Hepatocyte (in vitro differentiated cells): ENCODE data around the gene FAM181A.

ENCODE experiments used
- EZH2 ChIP-seq: fragments of 200-600 bp; sonication (generic); IDR thresholded peaks from 2 replicates; pipeline ENCODE4 v1.6.1; 2016; ENCODE audit warnings: antibody characterized with exemption, mild to moderate bottlenecking, borderline replicate concordance
- EZH2phosphoT487 ChIP-seq: fragments of 200-600 bp; sonication (generic); IDR thresholded peaks from one replicate; pipeline ENCODE4 v1.6.1; 2018; ENCODE audit warnings: antibody characterized with exemption, mild to moderate bottlenecking, low read depth, moderate library complexity; ENCODE audit not compliant: unreplicated experiment, severe bottlenecking
- TF ChIP-seq, protein P1 (sequence below): fragments of 200-600 bp; sonication (generic); IDR thresholded peaks from 2 replicates; pipeline ENCODE4 v1.5.1; 2016; ENCODE audit warnings: antibody characterized with exemption, mild to moderate bottlenecking; ENCODE audit not compliant: poor library complexity

DNA sequence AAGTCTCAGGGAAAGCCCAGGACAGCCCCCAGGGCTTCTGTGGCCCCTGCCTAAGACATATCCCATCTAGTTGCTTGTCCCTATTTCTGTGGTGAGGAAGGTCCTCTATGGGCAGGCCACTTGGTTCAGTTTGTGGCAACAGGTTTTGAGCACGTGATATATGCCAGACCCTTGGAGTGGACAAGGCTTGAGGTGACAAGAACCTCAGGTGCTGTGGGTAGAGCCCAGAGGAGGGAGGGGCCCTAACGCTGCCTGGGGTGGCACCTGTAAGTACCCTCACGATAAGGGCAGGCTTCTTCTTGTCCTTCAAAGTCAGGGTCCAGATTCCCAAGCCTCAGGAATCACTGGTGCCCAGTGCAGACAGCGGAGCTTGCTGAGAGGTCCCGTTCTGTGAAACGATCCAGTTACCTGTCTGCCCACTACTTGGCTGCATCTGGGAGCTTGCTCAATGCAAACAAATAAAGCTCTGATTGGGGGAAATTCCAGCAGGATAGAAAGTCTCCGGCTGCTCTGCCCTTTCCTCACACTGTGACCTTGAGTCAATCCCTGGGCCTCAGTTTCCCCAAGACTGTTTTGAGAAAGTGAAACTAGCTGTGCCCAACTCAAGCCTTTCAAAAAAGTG lies 47.7 kb upstream of the FAM181A start:
- TF ChIP-seq, protein P1, sequence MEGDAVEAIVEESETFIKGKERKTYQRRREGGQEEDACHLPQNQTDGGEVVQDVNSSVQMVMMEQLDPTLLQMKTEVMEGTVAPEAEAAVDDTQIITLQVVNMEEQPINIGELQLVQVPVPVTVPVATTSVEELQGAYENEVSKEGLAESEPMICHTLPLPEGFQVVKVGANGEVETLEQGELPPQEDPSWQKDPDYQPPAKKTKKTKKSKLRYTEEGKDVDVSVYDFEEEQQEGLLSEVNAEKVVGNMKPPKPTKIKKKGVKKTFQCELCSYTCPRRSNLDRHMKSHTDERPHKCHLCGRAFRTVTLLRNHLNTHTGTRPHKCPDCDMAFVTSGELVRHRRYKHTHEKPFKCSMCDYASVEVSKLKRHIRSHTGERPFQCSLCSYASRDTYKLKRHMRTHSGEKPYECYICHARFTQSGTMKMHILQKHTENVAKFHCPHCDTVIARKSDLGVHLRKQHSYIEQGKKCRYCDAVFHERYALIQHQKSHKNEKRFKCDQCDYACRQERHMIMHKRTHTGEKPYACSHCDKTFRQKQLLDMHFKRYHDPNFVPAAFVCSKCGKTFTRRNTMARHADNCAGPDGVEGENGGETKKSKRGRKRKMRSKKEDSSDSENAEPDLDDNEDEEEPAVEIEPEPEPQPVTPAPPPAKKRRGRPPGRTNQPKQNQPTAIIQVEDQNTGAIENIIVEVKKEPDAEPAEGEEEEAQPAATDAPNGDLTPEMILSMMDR, result no peak
- no peak for TF ChIP-seq EZH2
- no peak for TF ChIP-seq EZH2phosphoT487
